Small intestine (tissue), 4 donors: ENCODE measurements around the gene HSPG2. TPM values are rescaled to one million over a fixed set of nuclear protein-coding genes. Genes with fewer than 3 reads are reported as not detected.

Experiments used
- polyA plus RNA-seq, 4 donors: library from polyadenylated mRNA; stranded (reverse) in 3 of 4; unstranded in 1 of 4; fragments of 200-250 nt in 3 of 4; fragments of 120-200 nt in 1 of 4; gene quantifications; one replicate each; pipeline versions ENCODE4 v1.2.1 to v1.2.3, GENCODE V29; 2013
- donor health status: healthy with polysubstance abuse.
- donor health status: Bipolar disorder and iron deficiency.
- donor health status: healthy.

Gene HSPG2
- polyA plus RNA-seq, 4 donors: 3.6 to 82.3 (median 36.3) TPM

Other genes with a start within 250 kb of the HSPG2 start
- 10 to 100 TPM; 15.1 to 43.1 (median 17.8) TPM for gene USP48, start 154.2 kb downstream of the HSPG2 start, polyA plus RNA-seq
- 1 to 10 TPM in 1 of 4 donors, under 1 TPM in 3; 0.22 to 1.7 (median 0.83) TPM for gene LDLRAD2, start 125.0 kb downstream of the HSPG2 start, polyA plus RNA-seq
- gene CELA3B, start 39.7 kb upstream of the HSPG2 start, polyA plus RNA-seq: 10 to 100 TPM in 1 of 4 donors, 1 to 10 TPM in 1, under 1 TPM in 2; 0.27 to 11.4 (median 2.2) TPM
- 10 to 100 TPM in 1 of 4 donors, 1 to 10 TPM in 1, under 1 TPM in 2; 0.16 to 30.6 (median 4.4) TPM for gene CELA3A, start 64.3 kb upstream of the HSPG2 start, polyA plus RNA-seq
- gene CDC42, start 115.4 kb upstream of the HSPG2 start, polyA plus RNA-seq: 100 to 1,000 TPM; 175 to 255 (median 235) TPM
- 1 to 10 TPM in 2 of 4 donors, under 1 TPM in 1, not detected in 1; 0.81 to 2.3 (median 1.3) TPM for gene WNT4, start 205.8 kb upstream of the HSPG2 start, polyA plus RNA-seq